HTR-8/SVneo (cell line): ENCODE measurements around the gene STX8.

Experiments
- DNase-seq: peaks from one replicate; pipeline ENCODE4 v3.0.0; 2011; ENCODE audit warnings: low spot score, mixed read lengths; ENCODE audit not compliant: insufficient read length
- FAIRE-seq: peaks from 2 replicates; lab custom pipeline; 2011; peaks lifted over from hg19 to GRCh38; lab: Jason Lieb, UNC

The STX8 gene

GRCh38 chr17:9234389-9234945 is 341.2 kb downstream of the STX8 start:
- no peak for FAIRE-seq
- DNase-seq: no peak

GRCh38 chr17:9233761-9234160 is 341.9 kb downstream of the STX8 start:
- no peak for FAIRE-seq
- DNase-seq: no peak

- DNase-seq (no peak), FAIRE-seq (no peak)
Measured at GRCh38 chr17:9233271-9233599, 342.4 kb downstream of the STX8 start.

- DNase-seq: no peak
- no peak for FAIRE-seq
Measured at GRCh38 chr17:9232591-9233270, 342.9 kb downstream of the STX8 start.

GRCh38 chr17:9232155-9232475 is 343.5 kb downstream of the STX8 start:
- FAIRE-seq (no peak), DNase-seq (no peak)

GRCh38 chr17:9231449-9232154 is 344.0 kb downstream of the STX8 start:
- DNase-seq: no peak
- FAIRE-seq: no peak

GRCh38 chr17:9230861-9231260 is 344.8 kb downstream of the STX8 start:
- FAIRE-seq (no peak), DNase-seq (no peak)

- no peak for FAIRE-seq
- DNase-seq: no peak
Measured at GRCh38 chr17:9230346-9230745, 345.3 kb downstream of the STX8 start.

GRCh38 chr17:9229826-9230201 is 345.8 kb downstream of the STX8 start:
- no peak for FAIRE-seq
- no peak for DNase-seq

- FAIRE-seq: no peak
- DNase-seq: no peak
Measured at GRCh38 chr17:9229160-9229825, 346.3 kb downstream of the STX8 start.

GRCh38 chr17:9228408-9229159 is 347.0 kb downstream of the STX8 start:
- DNase-seq (peak; percentile 45), FAIRE-seq (peak; percentile 71)

GRCh38 chr17:9227819-9228407 is 347.7 kb downstream of the STX8 start:
- FAIRE-seq: no peak
- DNase-seq: no peak

GRCh38 chr17:9226794-9227135 is 348.9 kb downstream of the STX8 start:
- no peak for FAIRE-seq
- no peak for DNase-seq

- DNase-seq (no peak), FAIRE-seq (no peak)
Measured at GRCh38 chr17:9226130-9226793, 349.4 kb downstream of the STX8 start.

GRCh38 chr17:9225305-9226101 is 350.1 kb downstream of the STX8 start:
- FAIRE-seq (no peak), DNase-seq (no peak)

GRCh38 chr17:9224485-9224884 is 351.1 kb downstream of the STX8 start:
- DNase-seq (no peak), FAIRE-seq (no peak)

- DNase-seq (no peak), FAIRE-seq (no peak)
Measured at GRCh38 chr17:9223531-9223930, 352.1 kb downstream of the STX8 start.

- no peak for FAIRE-seq
- no peak for DNase-seq
Measured at GRCh38 chr17:9221922-9222180, 353.8 kb downstream of the STX8 start.

GRCh38 chr17:9221147-9221921 is 354.3 kb downstream of the STX8 start:
- DNase-seq (no peak), FAIRE-seq (no peak)
